Gastroesophageal sphincter (tissue), 3 donors: Measurements from ENCODE around the gene ITGB2.

Experiments
- POLR2A ChIP-seq, 2 donors: fragments of 450-650 bp; IDR thresholded peaks; one replicate each; pipeline ENCODE4 v1.6.1; 2017; ENCODE audit warnings: antibody characterized with exemption in 2 of 2, mild to moderate bottlenecking in 2 of 2, moderate library complexity in 1 of 2
- POLR2AphosphoS5 ChIP-seq: sonication (generic); formaldehyde crosslinking; IDR thresholded peaks from one replicate; pipeline ENCODE4 v1.6.1; 2017; ENCODE audit warnings: antibody characterized with exemption
- TF ChIP-seq, protein P1 (sequence below), 4 experiments: fragments of 200-600 bp in 2 of 4; fragments of 450-650 bp in 2 of 4; sonication (generic) in 1 of 4; IDR thresholded peaks; one replicate each; pipeline ENCODE4 v1.5.1; 2017 to 2019; ENCODE audit warnings: antibody characterized with exemption in 4 of 4, mild to moderate bottlenecking in 2 of 4, moderate library complexity in 2 of 4

DNA sequence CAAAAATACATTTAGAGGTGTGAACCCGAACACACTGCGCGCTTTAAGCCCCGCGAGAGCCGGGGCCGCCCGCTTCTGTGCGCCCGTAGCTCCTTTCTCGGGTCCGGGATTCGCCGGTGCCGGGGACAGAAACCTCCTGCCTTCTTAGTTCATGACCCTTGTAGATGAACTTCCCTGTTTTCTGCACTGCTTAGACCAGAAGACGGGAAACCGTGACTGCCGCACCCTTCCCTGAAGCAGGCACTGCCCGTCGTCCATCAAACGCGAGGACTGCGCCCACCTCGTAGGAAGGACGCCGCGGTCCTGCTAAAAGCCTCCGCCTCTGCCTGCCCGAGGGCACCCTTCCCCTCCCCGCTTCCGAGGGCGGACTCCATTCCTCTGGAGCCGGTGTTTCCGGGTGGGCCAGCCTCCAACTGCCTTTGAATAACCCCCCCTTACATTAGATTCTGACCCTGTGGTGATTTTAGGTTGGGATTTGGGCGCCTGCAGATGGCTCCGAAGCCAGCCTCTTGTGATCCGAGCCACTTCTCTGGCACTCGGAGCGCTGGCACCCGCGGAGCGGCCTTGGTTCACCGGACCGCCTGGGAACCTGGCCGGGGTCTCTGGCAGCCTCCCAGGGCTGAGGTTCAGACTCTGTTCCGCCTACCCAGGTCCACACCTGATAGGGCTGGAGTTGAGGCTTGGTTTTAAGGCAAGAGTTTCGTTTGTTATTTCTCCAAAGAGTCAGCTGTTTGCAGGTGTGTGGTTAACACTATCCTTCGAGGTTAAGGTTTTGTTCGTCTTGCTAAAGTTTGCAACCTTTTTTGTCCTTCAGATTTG lies 46.0 kb downstream of the ITGB2 start:
- TF ChIP-seq, protein P1, sequence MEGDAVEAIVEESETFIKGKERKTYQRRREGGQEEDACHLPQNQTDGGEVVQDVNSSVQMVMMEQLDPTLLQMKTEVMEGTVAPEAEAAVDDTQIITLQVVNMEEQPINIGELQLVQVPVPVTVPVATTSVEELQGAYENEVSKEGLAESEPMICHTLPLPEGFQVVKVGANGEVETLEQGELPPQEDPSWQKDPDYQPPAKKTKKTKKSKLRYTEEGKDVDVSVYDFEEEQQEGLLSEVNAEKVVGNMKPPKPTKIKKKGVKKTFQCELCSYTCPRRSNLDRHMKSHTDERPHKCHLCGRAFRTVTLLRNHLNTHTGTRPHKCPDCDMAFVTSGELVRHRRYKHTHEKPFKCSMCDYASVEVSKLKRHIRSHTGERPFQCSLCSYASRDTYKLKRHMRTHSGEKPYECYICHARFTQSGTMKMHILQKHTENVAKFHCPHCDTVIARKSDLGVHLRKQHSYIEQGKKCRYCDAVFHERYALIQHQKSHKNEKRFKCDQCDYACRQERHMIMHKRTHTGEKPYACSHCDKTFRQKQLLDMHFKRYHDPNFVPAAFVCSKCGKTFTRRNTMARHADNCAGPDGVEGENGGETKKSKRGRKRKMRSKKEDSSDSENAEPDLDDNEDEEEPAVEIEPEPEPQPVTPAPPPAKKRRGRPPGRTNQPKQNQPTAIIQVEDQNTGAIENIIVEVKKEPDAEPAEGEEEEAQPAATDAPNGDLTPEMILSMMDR (IDR thresholded peaks at IDR 0.05), result no peak
- TF ChIP-seq POLR2AphosphoS5 (peak; percentile 50), POLR2A (IDR thresholded peaks at IDR 0.05) (peak in 1 of 2 donors; percentile 35)
